SK-N-MC (cell line): ENCODE measurements around the gene BCAS3.
A peak's percentile ranks its signal among the peaks of the same experiment; 100 is the strongest.

ENCODE experiments used
- DNase-seq: peaks from one replicate; pipeline ENCODE4 v3.0.0-alpha.2; 2011; ENCODE audit warnings: low read depth, low spot score
- H3K27ac ChIP-seq: fragments of 200-600 bp; sonication (generic); 2 replicates; pipeline ENCODE4 v1.5.1; 2016; ENCODE audit warnings: mixed run types
- H3K36me3 ChIP-seq: fragments of 200-600 bp; sonication (generic); 2 replicates; pipeline ENCODE4 v1.6.1; 2017; ENCODE audit warnings: antibody characterized with exemption, low read length, mixed read lengths; ENCODE audit not compliant: insufficient read depth
- H3K4me3 ChIP-seq: fragments of 200-600 bp; sonication (generic); 2 replicates; pipeline ENCODE4 v1.5.1; 2016
- H3K9ac ChIP-seq: fragments of 200-600 bp; sonication (generic); 2 replicates; pipeline ENCODE4 v1.8.0; 2017; ENCODE audit warnings: mixed run types, mixed read lengths; ENCODE audit not compliant: insufficient read length
- H3K9me3 ChIP-seq: fragments of 200-600 bp; sonication (generic); 2 replicates; pipeline ENCODE4 v1.6.1; 2017; ENCODE audit warnings: low read depth, mild to moderate bottlenecking, antibody characterized with exemption, low read length, moderate library complexity, mixed read lengths
- EZH2 ChIP-seq: fragments of 200-600 bp; sonication (generic); IDR thresholded peaks from one replicate; pipeline ENCODE4 v1.6.1; 2017; ENCODE audit warnings: antibody characterized with exemption
- FOXP2 ChIP-seq: optimal IDR thresholded peaks from 2 replicates; pipeline ENCODE3; 2011; ENCODE audit warnings: mild to moderate bottlenecking, moderate library complexity; ENCODE audit not compliant: insufficient read depth; ENCODE audit errors: extremely low read length, control extremely low read depth
- POLR2AphosphoS5 ChIP-seq: IDR thresholded peaks from 2 replicates; pipeline ENCODE4 v1.6.1; 2012; ENCODE audit warnings: mild to moderate bottlenecking, low read depth, low read length, borderline replicate concordance

BCAS3 gene

DNA sequence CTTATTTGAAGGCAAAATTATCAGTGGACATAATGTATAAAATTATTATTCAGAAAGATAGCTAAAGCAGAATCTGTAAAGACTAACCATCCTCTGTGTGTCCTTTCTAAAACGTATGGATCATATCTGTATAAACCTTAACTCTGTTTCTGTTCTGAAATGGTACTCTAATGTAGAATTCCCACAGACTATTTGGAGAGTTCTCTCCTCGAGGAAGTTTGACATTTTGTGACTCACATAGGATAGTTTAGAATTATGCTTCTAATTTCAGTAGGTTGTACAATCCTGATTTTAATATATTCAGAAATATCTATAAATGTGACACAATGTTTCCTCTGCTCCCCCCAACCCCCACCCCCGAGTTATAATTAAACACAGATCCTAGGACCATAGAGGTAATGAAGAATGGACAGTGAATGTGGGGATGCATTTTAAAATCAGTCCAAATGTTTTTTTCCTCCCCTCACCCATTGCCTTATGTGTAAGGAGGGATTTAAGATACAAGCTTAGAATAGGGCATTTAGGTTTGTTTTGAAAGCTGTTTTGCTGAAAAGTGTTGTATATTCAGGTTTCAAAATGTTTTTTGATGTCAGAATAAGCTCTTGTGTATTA is 66.8 kb downstream of the BCAS3 start:
- H3K4me3 ChIP-seq = peak overlapping the region; percentile 75
- no peaks in the 10 kb centered on the region for H3K9me3 ChIP-seq
- H3K27ac ChIP-seq = peak overlapping the region; percentile 98
- DNase-seq = no peak
- TF ChIP-seq FOXP2 (no peak), EZH2 (no peak), POLR2AphosphoS5 (no peak)
- no peaks in the 10 kb centered on the region for H3K36me3 ChIP-seq
- peak overlapping the region; percentile 82 for H3K9ac ChIP-seq

- no peak overlapping the region for H3K4me3 ChIP-seq
- no peak overlapping the region for H3K9ac ChIP-seq
- DNase-seq = no peak
- no peak overlapping the region for H3K27ac ChIP-seq
- no peaks in the 10 kb centered on the region for H3K36me3 ChIP-seq
- H3K9me3 ChIP-seq = no peaks in the 10 kb centered on the region
- TF ChIP-seq POLR2AphosphoS5 = no peak
- no peak for TF ChIP-seq FOXP2
- TF ChIP-seq EZH2 = no peak
These were observed 67.9 kb downstream of the BCAS3 start for GRCh38 chr17:60745544-60745943.

- no peak for TF ChIP-seq EZH2
- no peak for TF ChIP-seq POLR2AphosphoS5
- no peak for TF ChIP-seq FOXP2
- Histone ChIP-seq H3K36me3 (no peaks in the 10 kb centered on the region), H3K9ac (no peak overlapping the region), H3K27ac (no peak overlapping the region), H3K4me3 (no peak overlapping the region), H3K9me3 (no peaks in the 10 kb centered on the region)
- no peak for DNase-seq
These were observed 69.6 kb downstream of the BCAS3 start for GRCh38 chr17:60747069-60747808.

- no peak for DNase-seq
- no peak overlapping the region for H3K4me3 ChIP-seq
- TF ChIP-seq EZH2 = no peak
- no peak for TF ChIP-seq POLR2AphosphoS5
- no peak for TF ChIP-seq FOXP2
- H3K27ac ChIP-seq = no peak overlapping the region
- no peak overlapping the region for H3K9ac ChIP-seq
- no peaks in the 10 kb centered on the region for H3K36me3 ChIP-seq
- H3K9me3 ChIP-seq = no peaks in the 10 kb centered on the region
These were observed 70.6 kb downstream of the BCAS3 start for GRCh38 chr17:60748204-60748603.

DNA sequence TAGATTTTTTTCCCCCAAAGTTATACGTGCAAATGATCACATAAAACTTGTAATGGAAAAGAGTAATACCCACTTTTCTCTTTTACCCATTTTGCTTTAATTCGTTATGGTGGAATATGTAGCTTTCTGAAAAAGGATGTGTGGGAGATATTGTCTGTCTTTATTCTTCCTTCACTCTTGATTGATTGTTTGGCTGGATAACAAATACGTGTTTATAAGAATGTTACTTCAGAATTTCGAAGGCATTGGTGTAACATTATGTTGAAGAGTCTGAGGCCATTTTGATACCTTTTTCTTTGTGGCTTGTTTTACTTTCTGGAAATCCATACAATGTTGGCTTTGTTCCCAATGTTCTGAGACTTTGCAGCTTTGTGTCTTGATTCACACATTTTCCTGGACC is 71.4 kb downstream of the BCAS3 start:
- DNase-seq = no peak
- Histone ChIP-seq H3K36me3 (no peaks in the 10 kb centered on the region), H3K9ac (no peak overlapping the region), H3K27ac (no peak overlapping the region), H3K4me3 (no peak overlapping the region), H3K9me3 (no peaks in the 10 kb centered on the region)
- TF ChIP-seq FOXP2 (no peak), EZH2 (no peak), POLR2AphosphoS5 (no peak)

- Histone ChIP-seq H3K4me3 (no peak overlapping the region), H3K9me3 (no peaks in the 10 kb centered on the region), H3K36me3 (no peaks in the 10 kb centered on the region), H3K9ac (no peak overlapping the region), H3K27ac (no peak overlapping the region)
- TF ChIP-seq EZH2 (no peak), FOXP2 (no peak), POLR2AphosphoS5 (no peak)
- no peak for DNase-seq
These were observed 72.1 kb downstream of the BCAS3 start for GRCh38 chr17:60749708-60750107.

- H3K4me3 ChIP-seq = no peak overlapping the region
- H3K27ac ChIP-seq = no peak overlapping the region
- no peak for DNase-seq
- no peak overlapping the region for H3K9ac ChIP-seq
- H3K9me3 ChIP-seq = no peaks in the 10 kb centered on the region
- TF ChIP-seq FOXP2 (no peak), POLR2AphosphoS5 (no peak), EZH2 (no peak)
- no peaks in the 10 kb centered on the region for H3K36me3 ChIP-seq
These were observed 73.0 kb downstream of the BCAS3 start for GRCh38 chr17:60750640-60751039.

- TF ChIP-seq POLR2AphosphoS5 = no peak
- no peak for TF ChIP-seq FOXP2
- TF ChIP-seq EZH2 = no peak
- no peak for DNase-seq
- H3K9me3 ChIP-seq = no peaks in the 10 kb centered on the region
- no peak overlapping the region for H3K9ac ChIP-seq
- no peaks in the 10 kb centered on the region for H3K36me3 ChIP-seq
- no peak overlapping the region for H3K27ac ChIP-seq
- no peak overlapping the region for H3K4me3 ChIP-seq
These were observed 74.2 kb downstream of the BCAS3 start for GRCh38 chr17:60751884-60752283.
